Muscle layer of colon (tissue), 2 donors: ENCODE data around the gene TSPAN14.

ENCODE experiments used
- H3K27ac ChIP-seq: one replicate; pipeline ENCODE4 v1.7.0; 2013; ENCODE audit warnings: low read depth, mild to moderate bottlenecking, low read length, moderate library complexity
- H3K27me3 ChIP-seq, 2 donors: one replicate each; pipeline ENCODE4 v1.7.0; 2013; ENCODE audit warnings: low read length in 2 of 2, mild to moderate bottlenecking in 2 of 2; ENCODE audit not compliant: insufficient read depth in 2 of 2, control insufficient read depth in 1 of 2
- H3K36me3 ChIP-seq: one replicate; pipeline ENCODE4 v1.7.0; 2013; ENCODE audit warnings: mild to moderate bottlenecking, low read length; ENCODE audit not compliant: insufficient read depth
- H3K4me1 ChIP-seq: one replicate; pipeline ENCODE4 v1.7.0; 2013; ENCODE audit warnings: mild to moderate bottlenecking, low read length; ENCODE audit not compliant: insufficient read depth
- H3K4me3 ChIP-seq, 2 donors: one replicate each; pipeline ENCODE4 v1.7.0; 2013; ENCODE audit warnings: low read length in 2 of 2, low read depth in 1 of 2, mild to moderate bottlenecking in 1 of 2, moderate library complexity in 1 of 2
- H3K9ac ChIP-seq: one replicate; pipeline ENCODE4 v1.7.0; 2013; ENCODE audit warnings: low read length
- H3K9me3 ChIP-seq: one replicate; pipeline ENCODE4 v1.7.0; 2013; ENCODE audit warnings: mild to moderate bottlenecking, low read length
- donor health status: abdominal sarcoma.
- donor health status: Adenocarcinoma of cecum.

TSPAN14 gene

GRCh38 chr10:80448209-80448942, 5.7 kb upstream of the TSPAN14 start:
- no peak overlapping the region for H3K9ac ChIP-seq
- no peaks in the 10 kb centered on the region for H3K27me3 ChIP-seq
- H3K27ac ChIP-seq: no peak overlapping the region
- H3K4me3 ChIP-seq: no peak overlapping the region
- no peaks in the 10 kb centered on the region for H3K9me3 ChIP-seq
- peaks cover 12% of the 10 kb centered on the region for H3K4me1 ChIP-seq
- H3K36me3 ChIP-seq: no peaks in the 10 kb centered on the region

GRCh38 chr10:80449520-80449919, 4.6 kb upstream of the TSPAN14 start:
- Histone ChIP-seq H3K27me3 (no peaks in the 10 kb centered on the region), H3K27ac (no peak overlapping the region), H3K36me3 (no peaks in the 10 kb centered on the region)

GRCh38 chr10:80451132-80451531, 3.0 kb upstream of the TSPAN14 start:
- H3K4me1 ChIP-seq: peaks cover 17% of the 10 kb centered on the region
- no peak overlapping the region for H3K4me3 ChIP-seq
- no peaks in the 10 kb centered on the region for H3K9me3 ChIP-seq
- H3K9ac ChIP-seq: no peak overlapping the region
- H3K27me3 ChIP-seq: no peaks in the 10 kb centered on the region
- H3K36me3 ChIP-seq: no peaks in the 10 kb centered on the region
- no peak overlapping the region for H3K27ac ChIP-seq

More at GRCh38 chr10:80449520-80449919, 4.6 kb upstream of the TSPAN14 start:
- no peaks in the 10 kb centered on the region for H3K9me3 ChIP-seq
- H3K4me3 ChIP-seq: no peak overlapping the region
- no peak overlapping the region for H3K9ac ChIP-seq
- peaks cover 12% of the 10 kb centered on the region for H3K4me1 ChIP-seq

- H3K4me1 ChIP-seq: peaks cover 23% of the 10 kb centered on the region
- H3K9me3 ChIP-seq: no peaks in the 10 kb centered on the region
- H3K9ac ChIP-seq: no peak overlapping the region
- no peak overlapping the region for H3K27ac ChIP-seq
- H3K27me3 ChIP-seq: no peaks in the 10 kb centered on the region
- no peak overlapping the region for H3K4me3 ChIP-seq
- no peaks in the 10 kb centered on the region for H3K36me3 ChIP-seq
Observed at GRCh38 chr10:80452069-80452468, 2.0 kb upstream of the TSPAN14 start.

GRCh38 chr10:80452640-80453039, 1.5 kb upstream of the TSPAN14 start:
- Histone ChIP-seq H3K27me3 (no peaks in the 10 kb centered on the region), H3K4me1 (peaks cover 25% of the 10 kb centered on the region), H3K9ac (no peak overlapping the region), H3K9me3 (no peaks in the 10 kb centered on the region), H3K4me3 (no peak overlapping the region), H3K36me3 (no peaks in the 10 kb centered on the region), H3K27ac (no peak overlapping the region)

GRCh38 chr10:80453056-80453841, 861 bp upstream of the TSPAN14 start:
- Histone ChIP-seq H3K36me3 (no peaks in the 10 kb centered on the region), H3K4me3 (peak overlapping the region in 1 of 2 donors; percentile 59), H3K9ac (peak overlapping the region; percentile 77), H3K27ac (peak overlapping the region; percentile 25), H3K27me3 (no peaks in the 10 kb centered on the region), H3K4me1 (peaks cover 30% of the 10 kb centered on the region), H3K9me3 (no peaks in the 10 kb centered on the region)

GRCh38 chr10:80454513-80455460, 677 bp downstream of the TSPAN14 start:
- Histone ChIP-seq H3K36me3 (no peaks in the 10 kb centered on the region), H3K4me3 (peak overlapping the region; percentile 74 to 83), H3K4me1 (peaks cover 46% of the 10 kb centered on the region), H3K27ac (peak overlapping the region; percentile 97), H3K9ac (peak overlapping the region; percentile 64), H3K9me3 (no peaks in the 10 kb centered on the region), H3K27me3 (no peaks in the 10 kb centered on the region)

- Histone ChIP-seq H3K9ac (peak overlapping the region; percentile 64), H3K4me3 (peak overlapping the region; percentile 74 to 83), H3K4me1 (peaks cover 55% of the 10 kb centered on the region), H3K27me3 (no peaks in the 10 kb centered on the region), H3K36me3 (no peaks in the 10 kb centered on the region), H3K9me3 (no peaks in the 10 kb centered on the region), H3K27ac (peak overlapping the region; percentile 97)
Observed at GRCh38 chr10:80455461-80456349, 1.6 kb downstream of the TSPAN14 start.

GRCh38 chr10:80457554-80458262, 3.6 kb downstream of the TSPAN14 start:
- Histone ChIP-seq H3K4me3 (no peak overlapping the region), H3K9ac (no peak overlapping the region), H3K27ac (no peak overlapping the region), H3K36me3 (no peaks in the 10 kb centered on the region), H3K4me1 (peaks cover 75% of the 10 kb centered on the region), H3K9me3 (no peaks in the 10 kb centered on the region), H3K27me3 (no peaks in the 10 kb centered on the region)

GRCh38 chr10:80458263-80458625, 4.1 kb downstream of the TSPAN14 start:
- Histone ChIP-seq H3K4me3 (no peak overlapping the region), H3K4me1 (peaks cover 78% of the 10 kb centered on the region), H3K36me3 (no peaks in the 10 kb centered on the region), H3K27me3 (no peaks in the 10 kb centered on the region), H3K9ac (no peak overlapping the region), H3K27ac (no peak overlapping the region), H3K9me3 (no peaks in the 10 kb centered on the region)
